BLaER1 (cell line): ENCODE measurements around the gene CAPZB.
A peak's percentile ranks its signal among the peaks of the same experiment; 100 is the strongest.

Source experiments
- H3K27ac ChIP-seq: shearing (Covaris generic); formaldehyde crosslinking; 2 replicates; pipeline ENCODE4 v1.8.1; 2022
- H3K27me3 ChIP-seq: shearing (Covaris generic); formaldehyde crosslinking; 2 replicates; pipeline ENCODE4 v1.8.1; 2022
- H3K36me3 ChIP-seq: shearing (Covaris generic); formaldehyde crosslinking; 2 replicates; pipeline ENCODE4 v1.8.1; 2022
- H3K4me1 ChIP-seq: shearing (Covaris generic); formaldehyde crosslinking; 2 replicates; pipeline ENCODE4 v1.8.1; 2022
- H3K4me2 ChIP-seq: shearing (Covaris generic); formaldehyde crosslinking; 2 replicates; pipeline ENCODE4 v1.8.1; 2022
- H3K4me3 ChIP-seq: shearing (Covaris generic); formaldehyde crosslinking; 2 replicates; pipeline ENCODE4 v1.8.1; 2022
- H3K9ac ChIP-seq: shearing (Covaris generic); formaldehyde crosslinking; 2 replicates; pipeline ENCODE4 v1.8.1; 2022
- H3K9me3 ChIP-seq: shearing (Covaris generic); formaldehyde crosslinking; 2 replicates; pipeline ENCODE4 v1.8.1; 2022
- H4K20me1 ChIP-seq: shearing (Covaris generic); formaldehyde crosslinking; 2 replicates; pipeline ENCODE4 v1.8.1; 2022
- Cebpa-rat ChIP-seq: shearing (Covaris generic); IDR thresholded peaks from 2 replicates; pipeline ENCODE4 v1.8.1; 2022

The CAPZB gene

DNA sequence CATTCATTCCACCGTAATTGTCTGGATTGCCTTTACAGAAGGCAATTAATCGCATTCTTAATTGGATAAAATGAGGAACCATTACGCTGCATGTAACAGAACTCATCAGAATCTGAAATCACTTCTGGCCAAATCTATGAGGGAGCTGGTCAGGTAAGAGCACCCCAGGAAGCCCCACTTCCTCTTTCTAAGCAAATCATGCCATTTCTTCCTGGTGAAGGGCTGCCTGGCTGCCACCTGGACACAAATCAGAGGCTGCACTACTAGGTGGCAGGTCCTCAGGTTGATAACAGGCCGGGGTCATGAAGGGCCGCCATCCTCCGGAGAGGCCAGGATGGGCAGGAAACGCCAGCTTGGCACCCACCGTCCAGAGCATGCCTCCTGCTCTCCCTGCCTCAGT, 73.7 kb downstream of the CAPZB start:
- Histone ChIP-seq H3K4me2 (no peak overlapping the region), H3K27me3 (no peaks in the 10 kb centered on the region), H3K27ac (no peak overlapping the region), H4K20me1 (peaks cover 100% of the 10 kb centered on the region), H3K4me1 (peaks cover 27% of the 10 kb centered on the region), H3K9ac (no peak overlapping the region), H3K9me3 (no peaks in the 10 kb centered on the region), H3K4me3 (no peak overlapping the region), H3K36me3 (peaks cover 78% of the 10 kb centered on the region)
- TF ChIP-seq Cebpa-rat = no peak

DNA sequence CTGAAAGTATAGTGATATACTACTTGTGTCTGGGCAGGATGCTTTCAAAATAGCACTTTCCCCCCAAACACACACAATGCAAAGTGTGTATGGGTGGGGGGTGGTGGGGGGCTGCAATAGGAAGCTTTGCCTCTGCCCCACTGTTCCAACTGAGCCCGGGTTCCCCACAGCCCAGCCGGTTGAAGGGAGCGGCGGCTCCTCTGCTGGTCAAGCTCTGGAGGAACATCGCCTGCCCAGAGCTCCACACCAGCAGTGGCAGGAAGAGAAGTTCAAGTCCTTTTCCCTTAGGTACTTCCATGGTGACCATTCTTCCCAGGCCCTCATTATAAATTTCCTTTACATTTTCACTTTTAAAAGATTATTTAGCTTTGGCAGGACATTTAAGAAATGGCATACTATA, 74.9 kb downstream of the CAPZB start:
- Histone ChIP-seq H3K9me3 (no peaks in the 10 kb centered on the region), H3K9ac (no peak overlapping the region), H3K27me3 (no peaks in the 10 kb centered on the region), H4K20me1 (peaks cover 100% of the 10 kb centered on the region), H3K4me2 (no peak overlapping the region), H3K36me3 (peaks cover 65% of the 10 kb centered on the region), H3K4me1 (peaks cover 39% of the 10 kb centered on the region), H3K27ac (no peak overlapping the region), H3K4me3 (no peak overlapping the region)
- TF ChIP-seq Cebpa-rat = no peak

DNA sequence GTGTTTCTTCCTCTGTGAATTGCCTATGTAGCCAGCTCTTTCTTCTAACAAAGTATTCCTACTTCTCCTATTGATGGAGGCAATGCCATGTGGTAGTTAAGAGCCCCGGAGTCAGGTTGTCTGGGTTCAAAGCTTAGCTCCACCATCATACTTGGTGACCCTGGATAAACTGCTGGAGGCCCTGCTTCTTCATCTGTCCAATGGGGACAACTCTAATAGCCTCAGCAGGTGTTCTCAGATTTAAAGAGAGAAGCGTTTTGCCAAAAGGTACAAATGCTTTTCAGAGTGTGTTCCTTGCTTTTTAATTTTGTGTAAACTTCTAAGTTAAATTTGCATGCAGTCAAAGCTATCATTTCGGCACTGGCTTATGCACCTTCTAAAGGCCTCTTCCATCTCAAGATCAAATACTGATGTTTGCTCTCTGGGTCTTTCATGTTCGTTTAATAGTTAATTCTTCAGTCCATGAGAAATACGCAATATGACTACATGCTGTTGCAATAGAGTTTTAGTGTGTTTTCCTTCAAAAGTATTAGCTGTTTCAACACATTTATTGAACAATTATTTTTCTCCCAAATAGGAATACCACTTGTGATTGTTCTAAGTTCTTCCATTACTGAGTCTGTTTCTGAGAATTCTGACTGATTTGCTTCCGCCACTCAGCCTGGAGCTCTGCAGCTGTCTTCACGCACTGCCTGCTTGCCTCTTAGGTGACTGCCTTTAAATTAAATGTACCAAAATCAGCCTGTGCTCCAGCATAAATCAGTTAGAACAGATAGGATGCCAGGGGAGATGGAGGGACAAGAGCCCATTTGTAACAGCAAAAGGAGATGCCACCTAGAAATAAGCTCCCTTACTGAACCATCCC, 75.6 kb downstream of the CAPZB start:
- H4K20me1 ChIP-seq = peaks cover 100% of the 10 kb centered on the region
- no peaks in the 10 kb centered on the region for H3K27me3 ChIP-seq
- no peak overlapping the region for H3K27ac ChIP-seq
- TF ChIP-seq Cebpa-rat = no peak
- no peak overlapping the region for H3K4me3 ChIP-seq
- H3K4me2 ChIP-seq = no peak overlapping the region
- H3K9me3 ChIP-seq = no peaks in the 10 kb centered on the region
- no peak overlapping the region for H3K9ac ChIP-seq
- peaks cover 58% of the 10 kb centered on the region for H3K36me3 ChIP-seq
- H3K4me1 ChIP-seq = peaks cover 42% of the 10 kb centered on the region

DNA sequence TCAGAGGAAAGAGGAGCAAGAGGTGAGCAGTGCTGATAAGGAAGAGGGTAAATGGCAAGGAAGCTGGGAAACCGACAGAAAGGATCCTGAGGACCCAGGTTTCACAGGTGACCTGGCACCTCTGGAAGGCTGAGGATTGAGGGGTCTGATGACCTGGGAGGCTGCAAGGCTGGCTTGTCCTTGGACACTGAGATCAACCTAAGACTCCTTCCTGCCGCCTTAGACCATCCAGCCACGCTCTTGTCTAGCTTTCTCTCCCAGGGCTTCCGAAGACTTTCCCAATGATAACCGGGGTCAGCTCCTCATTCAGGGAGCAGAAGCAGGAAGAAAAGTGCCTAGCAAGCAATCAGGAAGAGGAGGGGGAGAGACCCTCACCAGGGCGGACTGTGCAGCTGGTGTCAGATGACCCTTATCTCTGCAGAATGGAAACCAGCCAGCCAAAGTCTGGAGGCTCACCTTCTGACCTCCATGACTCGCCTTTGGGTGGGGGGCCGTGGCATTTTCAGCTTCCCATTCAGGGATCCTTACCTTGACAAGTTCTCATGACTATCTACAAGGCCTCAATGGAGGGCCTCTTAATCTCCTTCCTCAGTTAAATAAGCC, 77.7 kb downstream of the CAPZB start:
- H3K27ac ChIP-seq = no peak overlapping the region
- H3K9me3 ChIP-seq = no peaks in the 10 kb centered on the region
- peaks cover 96% of the 10 kb centered on the region for H4K20me1 ChIP-seq
- H3K36me3 ChIP-seq = peaks cover 48% of the 10 kb centered on the region
- H3K4me2 ChIP-seq = peak overlapping the region; percentile 75; the same call in 1 of the 2 replicates
- TF ChIP-seq Cebpa-rat = no peak
- peaks cover 51% of the 10 kb centered on the region for H3K4me1 ChIP-seq
- no peak overlapping the region for H3K4me3 ChIP-seq
- H3K27me3 ChIP-seq = no peaks in the 10 kb centered on the region
- no peak overlapping the region for H3K9ac ChIP-seq

DNA sequence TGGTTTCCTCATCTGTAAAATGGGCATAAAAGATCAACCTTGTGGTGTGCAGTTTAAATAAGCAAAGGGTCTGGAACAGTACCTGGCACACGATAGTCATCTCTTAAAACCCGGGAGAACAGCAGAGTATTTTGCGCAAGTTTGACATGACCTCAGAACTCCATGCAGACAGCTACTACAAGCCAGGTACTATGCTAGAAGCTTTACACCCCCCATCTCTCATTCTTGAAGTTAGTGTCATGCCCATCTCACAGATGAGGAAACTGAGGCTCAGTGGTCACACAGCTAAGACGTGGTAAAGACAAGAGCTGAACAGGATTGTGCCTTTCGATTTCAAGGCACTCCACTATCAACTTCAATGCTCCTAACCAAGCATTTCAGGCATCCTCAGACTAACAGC, 78.7 kb downstream of the CAPZB start:
- H3K9ac ChIP-seq = peak overlapping the region; percentile 17; the same call in 1 of the 2 replicates
- H3K4me1 ChIP-seq = peaks cover 57% of the 10 kb centered on the region
- no peak overlapping the region for H3K4me3 ChIP-seq
- H3K9me3 ChIP-seq = no peaks in the 10 kb centered on the region
- peaks cover 39% of the 10 kb centered on the region for H3K36me3 ChIP-seq
- H3K27me3 ChIP-seq = no peaks in the 10 kb centered on the region
- peak overlapping the region; percentile 75 for H3K4me2 ChIP-seq
- H4K20me1 ChIP-seq = peaks cover 96% of the 10 kb centered on the region
- no peak for TF ChIP-seq Cebpa-rat
- H3K27ac ChIP-seq = peak overlapping the region; percentile 19; the same call in 1 of the 2 replicates

DNA sequence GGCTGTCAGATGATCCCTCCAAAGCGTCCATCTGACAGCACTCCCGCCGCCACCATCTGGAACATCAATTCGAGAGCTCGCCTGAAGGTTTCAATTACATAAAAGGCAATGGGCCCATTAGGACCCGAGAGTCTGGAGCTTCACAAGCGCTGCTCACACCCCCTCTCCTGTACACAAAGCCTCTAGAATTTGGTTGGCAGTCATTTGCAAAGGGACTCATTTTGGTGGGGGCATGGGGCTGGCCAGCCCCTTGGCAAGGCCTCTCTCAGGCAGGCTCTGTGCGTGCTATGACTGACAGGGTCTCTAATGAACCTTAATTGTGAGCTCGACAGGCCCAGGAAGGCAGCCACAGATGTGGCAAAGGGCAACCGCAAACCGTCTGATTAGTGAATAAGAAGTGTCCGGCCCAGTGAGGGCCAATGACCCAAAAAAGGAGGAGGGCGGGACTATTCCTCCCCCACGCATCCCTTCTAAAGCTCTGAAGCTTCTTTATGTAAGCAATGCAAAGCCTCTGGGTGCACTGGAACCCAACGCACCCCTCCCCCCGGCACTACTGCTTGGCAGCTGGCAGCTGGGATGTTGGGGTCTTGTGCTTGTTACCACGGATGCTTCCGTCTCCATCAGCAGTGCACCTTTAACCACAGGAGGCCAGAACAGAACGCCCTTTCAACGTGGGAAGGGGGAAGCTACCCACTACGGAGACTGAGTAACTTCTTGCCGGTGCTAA, 79.4 kb downstream of the CAPZB start:
- Histone ChIP-seq H4K20me1 (peaks cover 96% of the 10 kb centered on the region), H3K4me2 (peak overlapping the region; percentile 75), H3K27ac (peak overlapping the region; percentile 21; the same call in 1 of the 2 replicates), H3K9me3 (no peaks in the 10 kb centered on the region), H3K9ac (peak overlapping the region; percentile 33; the same call in 1 of the 2 replicates), H3K36me3 (peaks cover 34% of the 10 kb centered on the region), H3K27me3 (no peaks in the 10 kb centered on the region), H3K4me1 (peaks cover 62% of the 10 kb centered on the region), H3K4me3 (no peak overlapping the region)
- no peak for TF ChIP-seq Cebpa-rat

DNA sequence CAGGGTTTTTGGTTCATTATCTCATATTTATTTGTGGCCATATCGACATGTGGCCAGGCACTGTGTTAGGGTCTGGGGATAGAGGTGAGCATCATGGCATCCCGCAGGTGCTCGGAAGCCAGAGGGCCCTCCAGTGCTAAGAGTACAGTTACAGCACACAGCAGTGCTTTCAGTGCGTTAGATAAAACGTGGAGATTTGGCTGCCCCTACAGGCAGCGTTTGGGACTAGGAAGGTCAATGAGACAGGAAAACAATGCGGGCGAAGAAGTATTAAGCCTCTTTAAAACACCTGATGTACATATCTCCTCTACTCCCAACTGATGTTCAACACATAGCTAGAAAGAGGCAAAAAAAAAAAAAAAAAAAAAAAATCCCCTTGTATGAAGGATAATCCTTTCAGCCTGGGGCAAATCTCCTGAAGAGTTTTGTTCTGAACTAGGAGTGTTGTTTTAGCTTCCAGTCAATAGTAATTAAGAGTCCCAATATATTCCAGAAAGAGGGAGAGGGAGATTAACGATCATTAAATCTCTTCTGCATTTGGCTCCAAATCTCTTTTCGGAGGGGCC, 80.1 kb downstream of the CAPZB start:
- Histone ChIP-seq H3K27ac (peak overlapping the region; percentile 21; the same call in 1 of the 2 replicates), H3K4me3 (no peak overlapping the region), H3K4me2 (peak overlapping the region; percentile 75), H3K4me1 (peaks cover 69% of the 10 kb centered on the region), H3K9me3 (no peaks in the 10 kb centered on the region), H4K20me1 (peaks cover 96% of the 10 kb centered on the region), H3K9ac (no peak overlapping the region; the same call in 1 of the 2 replicates), H3K27me3 (no peaks in the 10 kb centered on the region), H3K36me3 (peaks cover 28% of the 10 kb centered on the region)
- TF ChIP-seq Cebpa-rat = no peak

DNA sequence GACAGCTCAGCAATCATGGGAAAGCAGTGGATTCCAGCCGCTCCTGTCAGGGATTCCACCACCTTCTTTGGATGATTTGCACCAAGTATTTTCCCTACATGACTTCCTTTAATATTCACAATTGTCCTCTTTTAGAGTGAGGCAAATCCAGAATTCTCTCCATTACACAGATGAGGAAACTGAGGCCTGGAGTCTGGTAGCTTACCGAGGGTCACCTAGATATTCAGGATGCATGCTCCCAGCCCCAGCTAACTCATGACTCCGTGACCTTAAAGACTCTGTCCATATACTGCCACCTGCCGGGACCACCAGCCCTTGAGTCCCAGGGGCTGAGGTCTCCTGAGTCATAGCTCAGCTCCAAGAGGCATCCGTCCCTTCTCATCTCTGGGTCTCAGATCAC, 80.6 kb downstream of the CAPZB start:
- no peak for TF ChIP-seq Cebpa-rat
- Histone ChIP-seq H3K4me2 (peak overlapping the region; percentile 75), H4K20me1 (peaks cover 96% of the 10 kb centered on the region), H3K27me3 (no peaks in the 10 kb centered on the region), H3K27ac (0 out of 2 replicates have a peak overlapping the region, but pooled peaks have one; percentile 15), H3K4me1 (peaks cover 73% of the 10 kb centered on the region), H3K9ac (no peak overlapping the region), H3K4me3 (no peak overlapping the region), H3K9me3 (no peaks in the 10 kb centered on the region), H3K36me3 (peaks cover 33% of the 10 kb centered on the region)

DNA sequence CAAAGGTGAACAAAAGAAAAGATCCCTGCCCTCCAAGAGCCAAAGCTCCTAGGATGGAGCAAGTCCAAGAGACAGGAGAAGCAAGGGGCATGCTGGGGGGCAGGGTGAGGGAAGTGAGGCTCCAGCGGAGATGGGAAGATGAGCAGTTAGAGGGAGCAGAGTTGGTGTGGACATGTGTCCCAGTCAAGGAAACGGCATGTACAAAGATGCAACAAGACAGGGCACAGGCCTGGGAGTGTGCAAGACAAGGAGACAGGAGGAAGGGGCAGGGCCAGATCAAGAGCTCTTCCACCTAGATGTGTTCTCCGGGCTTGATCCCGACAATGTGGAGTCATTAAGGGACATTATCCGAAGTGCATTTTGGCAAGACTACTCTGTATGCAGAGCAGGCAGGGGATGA, 82.1 kb downstream of the CAPZB start:
- H3K9me3 ChIP-seq = no peaks in the 10 kb centered on the region
- H3K27ac ChIP-seq = no peak overlapping the region
- H3K27me3 ChIP-seq = no peaks in the 10 kb centered on the region
- peaks cover 83% of the 10 kb centered on the region for H4K20me1 ChIP-seq
- no peak for TF ChIP-seq Cebpa-rat
- H3K4me3 ChIP-seq = no peak overlapping the region
- H3K36me3 ChIP-seq = peaks cover 40% of the 10 kb centered on the region
- H3K4me1 ChIP-seq = peaks cover 77% of the 10 kb centered on the region
- H3K9ac ChIP-seq = no peak overlapping the region
- H3K4me2 ChIP-seq = no peak overlapping the region
